A549 (cell line): ENCODE measurements around the gene MAP1LC3A.

Source experiments
- HOXA7 ChIP-seq: fragments of 250-450 bp; sonication (Bioruptor Pico); IDR thresholded peaks from 2 replicates; pipeline ENCODE4 v1.5.0; 2020; ENCODE audit warnings: mild to moderate bottlenecking, moderate library complexity
- MAZ ChIP-seq: fragments of 150-350 bp; IDR thresholded peaks from 2 replicates; pipeline ENCODE4 v1.6.1; 2014; ENCODE audit warnings: antibody characterized with exemption, low read depth, low read length, borderline replicate concordance
- POLR2A ChIP-seq: IDR thresholded peaks from 2 replicates; pipeline ENCODE4 v1.6.1; 2012; ENCODE audit warnings: mild to moderate bottlenecking, low read length
- TF ChIP-seq, protein P1 (sequence below): fragments of >200 bp; sonication (Bioruptor Twin); formaldehyde crosslinking; IDR thresholded peaks from 3 replicates; pipeline ENCODE4 v1.5.1; 2016
- TF ChIP-seq, protein P2 (sequence below): IDR thresholded peaks from 2 replicates; pipeline ENCODE4 v1.6.1; 2012

DNA sequence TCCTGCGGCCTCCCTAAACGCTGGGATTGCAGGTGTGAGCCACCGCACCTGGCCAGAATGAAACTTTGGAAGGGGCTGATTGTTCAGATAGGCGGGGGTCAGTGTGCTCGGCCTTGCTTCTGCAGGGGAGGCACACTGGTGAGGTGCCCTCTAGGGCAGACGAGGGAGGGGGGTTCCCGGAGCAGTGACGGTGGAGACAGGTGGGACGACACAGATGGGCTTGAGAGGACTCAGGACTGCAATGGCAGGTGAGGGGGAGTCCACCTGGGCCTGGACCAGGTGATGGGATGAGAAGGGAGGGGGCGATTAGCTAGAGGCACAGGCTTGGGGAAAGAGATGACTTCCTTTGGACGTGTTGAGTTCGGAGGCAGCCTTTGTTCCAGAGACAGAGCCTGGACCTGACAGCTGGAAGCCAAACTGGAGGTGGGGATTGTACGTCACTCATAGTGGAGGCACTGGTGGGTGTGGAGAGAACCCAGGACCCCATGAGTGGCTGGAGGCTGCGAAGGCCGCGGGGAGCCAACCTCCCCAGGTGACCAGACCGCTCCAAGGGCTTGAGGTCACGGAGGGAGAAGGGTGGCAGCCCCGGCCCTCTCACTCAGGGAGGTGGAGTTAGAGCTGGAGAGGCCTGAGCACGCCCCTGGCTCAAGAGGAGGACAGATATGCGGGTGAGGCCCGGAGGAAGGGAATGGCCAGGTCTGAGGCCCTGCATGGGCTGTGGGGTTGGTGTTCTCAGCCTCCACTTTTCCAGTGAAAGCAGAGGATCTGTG lies 10.5 kb upstream of the MAP1LC3A start:
- TF ChIP-seq, protein P1, sequence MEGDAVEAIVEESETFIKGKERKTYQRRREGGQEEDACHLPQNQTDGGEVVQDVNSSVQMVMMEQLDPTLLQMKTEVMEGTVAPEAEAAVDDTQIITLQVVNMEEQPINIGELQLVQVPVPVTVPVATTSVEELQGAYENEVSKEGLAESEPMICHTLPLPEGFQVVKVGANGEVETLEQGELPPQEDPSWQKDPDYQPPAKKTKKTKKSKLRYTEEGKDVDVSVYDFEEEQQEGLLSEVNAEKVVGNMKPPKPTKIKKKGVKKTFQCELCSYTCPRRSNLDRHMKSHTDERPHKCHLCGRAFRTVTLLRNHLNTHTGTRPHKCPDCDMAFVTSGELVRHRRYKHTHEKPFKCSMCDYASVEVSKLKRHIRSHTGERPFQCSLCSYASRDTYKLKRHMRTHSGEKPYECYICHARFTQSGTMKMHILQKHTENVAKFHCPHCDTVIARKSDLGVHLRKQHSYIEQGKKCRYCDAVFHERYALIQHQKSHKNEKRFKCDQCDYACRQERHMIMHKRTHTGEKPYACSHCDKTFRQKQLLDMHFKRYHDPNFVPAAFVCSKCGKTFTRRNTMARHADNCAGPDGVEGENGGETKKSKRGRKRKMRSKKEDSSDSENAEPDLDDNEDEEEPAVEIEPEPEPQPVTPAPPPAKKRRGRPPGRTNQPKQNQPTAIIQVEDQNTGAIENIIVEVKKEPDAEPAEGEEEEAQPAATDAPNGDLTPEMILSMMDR: no peak
- TF ChIP-seq POLR2A (no peak), HOXA7 (CRISPR knock-in tag) (no peak), MAZ (no peak)
- TF ChIP-seq, protein P2, sequence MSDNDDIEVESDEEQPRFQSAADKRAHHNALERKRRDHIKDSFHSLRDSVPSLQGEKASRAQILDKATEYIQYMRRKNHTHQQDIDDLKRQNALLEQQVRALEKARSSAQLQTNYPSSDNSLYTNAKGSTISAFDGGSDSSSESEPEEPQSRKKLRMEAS: no peak
